ENCODE results near the gene ORC2. TPM values are rescaled to one million over a fixed set of nuclear protein-coding genes. Genes with fewer than 3 reads are reported as not detected.
A peak's percentile ranks its signal among the peaks of the same experiment; 100 is the strongest.

ORC2 gene
- total RNA-seq (2022) (38.8 and 49.6 TPM in 2 replicates), Bru-seq, nascent RNA (percentile 90 among the genes with signal in this experiment), BruChase-seq, experiment 1, labeled RNA remaining after a 6-hour chase (percentile 83 among the genes with signal in this experiment), BruChase-seq, experiment 2, labeled RNA remaining after a 2-hour chase (percentile 88 among the genes with signal in this experiment)
- long read RNA-seq, full-length matches to known transcripts, result 3 of 10 reads
- long read RNA-seq, partial matches to known transcripts, result 2 of 10 reads
- long read RNA-seq, other reads (novel, unspliced or antisense), result 5 of 10 reads

GRCh38 chr2:200963124-200963917 lies at the start of gene ORC2:
Gene ORC2, minus strand, starts transcription at chr2:200963660. Its CDS starts 5,537 bp downstream, at chr2:200958123.
- Mint-ChIP-seq H3K27ac (ENCODE audit: unreplicated experiment) (peak within 1 kb of the TSS; percentile 88), H3K9me3 (ENCODE audit: low read depth, unreplicated experiment) (no peaks in the 10 kb centered on the region), H3K27me3 (ENCODE audit: unreplicated experiment) (no peaks in the 10 kb centered on the region), H3K4me1 (ENCODE audit: low read depth, unreplicated experiment) (peaks cover 48% of the 10 kb centered on the region), H3K36me3 (ENCODE audit: insufficient read depth, unreplicated experiment) (peaks cover 47% of the 10 kb centered on the region), H3K4me3 (ENCODE audit: low read depth, unreplicated experiment) (peak within 1 kb of the TSS; percentile 90)
- peak; percentile 97 for DNase-seq
- TF ChIP-seq, protein P1, sequence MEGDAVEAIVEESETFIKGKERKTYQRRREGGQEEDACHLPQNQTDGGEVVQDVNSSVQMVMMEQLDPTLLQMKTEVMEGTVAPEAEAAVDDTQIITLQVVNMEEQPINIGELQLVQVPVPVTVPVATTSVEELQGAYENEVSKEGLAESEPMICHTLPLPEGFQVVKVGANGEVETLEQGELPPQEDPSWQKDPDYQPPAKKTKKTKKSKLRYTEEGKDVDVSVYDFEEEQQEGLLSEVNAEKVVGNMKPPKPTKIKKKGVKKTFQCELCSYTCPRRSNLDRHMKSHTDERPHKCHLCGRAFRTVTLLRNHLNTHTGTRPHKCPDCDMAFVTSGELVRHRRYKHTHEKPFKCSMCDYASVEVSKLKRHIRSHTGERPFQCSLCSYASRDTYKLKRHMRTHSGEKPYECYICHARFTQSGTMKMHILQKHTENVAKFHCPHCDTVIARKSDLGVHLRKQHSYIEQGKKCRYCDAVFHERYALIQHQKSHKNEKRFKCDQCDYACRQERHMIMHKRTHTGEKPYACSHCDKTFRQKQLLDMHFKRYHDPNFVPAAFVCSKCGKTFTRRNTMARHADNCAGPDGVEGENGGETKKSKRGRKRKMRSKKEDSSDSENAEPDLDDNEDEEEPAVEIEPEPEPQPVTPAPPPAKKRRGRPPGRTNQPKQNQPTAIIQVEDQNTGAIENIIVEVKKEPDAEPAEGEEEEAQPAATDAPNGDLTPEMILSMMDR (IDR thresholded peaks at IDR 0.05; ENCODE audit: unreplicated experiment), result peak; percentile 77
- BruUV-seq (replicated peaks), result no TSS peak
- intact Hi-C loops (cut with micrococcal nuclease; ENCODE audit: unreplicated experiment), result loop anchor here (5.0 kb wide), 1 partner anchor 214 kb away; no protein-coding TSS in a partner anchor
- CTCF ChIA-PET, result interaction anchor here (0.5 to 2.7 kb wide), 3 partner anchors 74 to 106 kb away, joined by 4 to 30 read pairs (median 4); partner anchors contain the start of genes NIF3L1 and PPIL3

DNA sequence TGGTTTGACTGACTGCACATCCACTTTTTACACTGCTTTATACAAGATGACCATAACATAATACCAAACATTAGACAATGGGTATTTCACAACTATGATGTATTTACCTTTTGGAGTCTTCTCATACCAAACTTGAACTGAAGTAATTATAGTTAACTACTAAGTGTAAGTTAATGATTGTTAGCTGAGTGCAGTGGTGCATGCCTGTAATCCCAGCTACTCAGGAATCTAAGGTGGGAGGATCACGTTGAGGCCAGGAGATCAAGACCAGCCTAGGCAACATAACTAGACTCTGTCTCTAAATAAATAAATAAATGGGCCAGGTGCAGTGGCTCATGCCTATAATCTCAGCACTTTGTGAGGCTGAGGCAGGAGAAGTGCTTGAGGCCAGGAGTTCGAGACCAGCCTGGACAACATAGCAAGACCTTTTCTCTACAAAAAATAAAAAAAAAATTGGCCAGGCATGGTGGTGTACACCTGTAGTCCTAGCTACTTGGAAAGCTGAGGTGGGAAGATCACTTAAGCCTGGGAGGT lies 44.9 kb upstream of the ORC2 start:
- TF ChIP-seq, protein P1 (IDR thresholded peaks at IDR 0.05; ENCODE audit: unreplicated experiment), result no peak
- intact Hi-C loops (cut with micrococcal nuclease; ENCODE audit: unreplicated experiment), result no loop called here
- Mint-ChIP-seq H3K9me3 (ENCODE audit: low read depth, unreplicated experiment) (no peaks in the 10 kb centered on the region), H3K4me3 (ENCODE audit: low read depth, unreplicated experiment) (peak overlapping the region; percentile 26), H3K27ac (ENCODE audit: unreplicated experiment) (peak overlapping the region; percentile 74), H3K27me3 (ENCODE audit: unreplicated experiment) (no peaks in the 10 kb centered on the region), H3K36me3 (ENCODE audit: insufficient read depth, unreplicated experiment) (peaks cover 75% of the 10 kb centered on the region), H3K4me1 (ENCODE audit: low read depth, unreplicated experiment) (peaks cover 24% of the 10 kb centered on the region)
- BruUV-seq (replicated peaks), result no TSS peak
- CTCF ChIA-PET, result interaction anchor here (0.6 to 1.4 kb wide), 4 partner anchors 60 to 838 kb away, joined by 3 to 10 read pairs (median 3); partner anchors contain the start of gene NDUFB3
- DNase-seq, result peak; percentile 54

DNA sequence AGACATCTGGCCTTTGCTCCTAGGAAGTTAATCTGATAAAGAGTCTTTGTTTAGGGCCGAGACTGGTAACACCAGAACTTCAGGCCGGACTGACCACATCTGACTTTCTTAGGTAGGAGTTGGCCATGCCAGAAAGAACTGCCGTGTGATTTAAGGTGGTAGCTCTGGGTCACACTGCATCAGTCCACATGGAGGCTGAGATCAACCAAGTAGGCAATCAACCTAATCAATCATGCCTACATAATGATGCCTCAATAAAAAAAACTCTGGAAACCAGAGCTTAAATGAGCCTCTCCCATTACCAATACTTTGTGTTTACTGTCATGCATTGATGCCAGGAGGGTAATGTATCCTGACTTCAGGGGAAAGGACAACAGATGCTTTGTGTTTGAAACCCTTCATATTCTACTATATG lies 44.1 kb upstream of the ORC2 start:
- TF ChIP-seq, protein P1 (IDR thresholded peaks at IDR 0.05; ENCODE audit: unreplicated experiment), result no peak
- no peaks in the 10 kb centered on the region for H3K9me3 Mint-ChIP-seq (ENCODE audit: low read depth, unreplicated experiment)
- intact Hi-C loops (cut with micrococcal nuclease; ENCODE audit: unreplicated experiment), result loop anchor here (2.0 kb wide), 3 partner anchors 39 to 169 kb away; no protein-coding TSS in a partner anchor
- H3K27ac Mint-ChIP-seq (ENCODE audit: unreplicated experiment), result peak overlapping the region; percentile 74
- H3K4me1 Mint-ChIP-seq (ENCODE audit: low read depth, unreplicated experiment), result peaks cover 24% of the 10 kb centered on the region
- H3K27me3 Mint-ChIP-seq (ENCODE audit: unreplicated experiment), result no peaks in the 10 kb centered on the region
- BruUV-seq (replicated peaks), result no TSS peak
- CTCF ChIA-PET, result interaction anchor here (0.9 to 1.4 kb wide), 4 partner anchors 61 to 175 kb away, joined by 3 to 10 read pairs (median 3); partner anchors contain the start of gene NDUFB3
- H3K36me3 Mint-ChIP-seq (ENCODE audit: insufficient read depth, unreplicated experiment), result peaks cover 69% of the 10 kb centered on the region
- H3K4me3 Mint-ChIP-seq (ENCODE audit: low read depth, unreplicated experiment), result peak overlapping the region; percentile 26
- peak; percentile 64 for DNase-seq

- Mint-ChIP-seq H3K36me3 (ENCODE audit: insufficient read depth, unreplicated experiment) (peaks cover 73% of the 10 kb centered on the region), H3K9me3 (ENCODE audit: low read depth, unreplicated experiment) (no peaks in the 10 kb centered on the region), H3K4me3 (ENCODE audit: low read depth, unreplicated experiment) (peak overlapping the region; percentile 52), H3K27ac (ENCODE audit: unreplicated experiment) (peak overlapping the region; percentile 88), H3K27me3 (ENCODE audit: unreplicated experiment) (no peaks in the 10 kb centered on the region), H3K4me1 (ENCODE audit: low read depth, unreplicated experiment) (peaks cover 24% of the 10 kb centered on the region)
- TF ChIP-seq, protein P1 (IDR thresholded peaks at IDR 0.05; ENCODE audit: unreplicated experiment), result no peak
- intact Hi-C loops (cut with micrococcal nuclease; ENCODE audit: unreplicated experiment), result loop anchor here (2.0 kb wide), 3 partner anchors 38 to 170 kb away; no protein-coding TSS in a partner anchor
- DNase-seq, result no peak
- CTCF ChIA-PET, result interaction anchor here (0.6 to 1.4 kb wide), 4 partner anchors 10 to 63 kb away, joined by 3 to 6 read pairs (median 4); no protein-coding TSS in a partner anchor
- BruUV-seq (replicated peaks), result no TSS peak
Observed at GRCh38 chr2:201006704-201007103, 43.2 kb upstream of the ORC2 start.

Measured in Calu3 (cell line).